Measurements from ENCODE around the gene ZNF451.
"Not testable (repeated sequence)": the region's sequence is repeated elsewhere in the genome, so short reads cannot be mapped to it uniquely, and the experiment has no call there.

Gene ZNF451

GRCh38 chr6:57089687-57090457 is at the start of gene ZNF451:
Gene ZNF451 (plus strand): TSS chr6:57090188. CDS start chr6:57090254, 66 bp downstream.
- DNase-seq, result peak; percentile 94

- not testable (repeated sequence) for DNase-seq
Measured at GRCh38 chr6:57044061-57044460, 45.9 kb upstream of the ZNF451 start.

GRCh38 chr6:57044568-57044967 is 45.4 kb upstream of the ZNF451 start:
- DNase-seq, result no peak

- peak; percentile 64 for DNase-seq
Measured at GRCh38 chr6:57046332-57047256, 43.4 kb upstream of the ZNF451 start, which contains the start of gene KIAA1586. Gene KIAA1586 (plus strand): TSS chr6:57046693. CDS start chr6:57046756, 63 bp downstream.

- not testable (repeated sequence) for DNase-seq
Measured at GRCh38 chr6:57047257-57047585, 42.8 kb upstream of the ZNF451 start.

- DNase-seq, result not testable (repeated sequence)
Measured at GRCh38 chr6:57047859-57048258, 42.1 kb upstream of the ZNF451 start.

GRCh38 chr6:57048577-57048976 is 41.4 kb upstream of the ZNF451 start:
- no peak for DNase-seq

GRCh38 chr6:57063847-57064246 is 26.1 kb upstream of the ZNF451 start:
- no peak for DNase-seq

GRCh38 chr6:57064809-57065208 is 25.2 kb upstream of the ZNF451 start:
- no peak for DNase-seq

GRCh38 chr6:57068061-57068460 is 21.9 kb upstream of the ZNF451 start:
- no peak for DNase-seq

GRCh38 chr6:57069228-57069627 is 20.8 kb upstream of the ZNF451 start:
- no peak for DNase-seq

GRCh38 chr6:57069920-57070331 is 20.1 kb upstream of the ZNF451 start:
- no peak for DNase-seq

- no peak for DNase-seq
Measured at GRCh38 chr6:57072108-57072507, 17.9 kb upstream of the ZNF451 start.

- no peak for DNase-seq
Measured at GRCh38 chr6:57074383-57074782, 15.6 kb upstream of the ZNF451 start.

GRCh38 chr6:57075092-57075491 is 14.9 kb upstream of the ZNF451 start:
- no peak for DNase-seq

- no peak for DNase-seq
Measured at GRCh38 chr6:57078531-57079207, 11.3 kb upstream of the ZNF451 start.

GRCh38 chr6:57085471-57085870 is 4.5 kb upstream of the ZNF451 start:
- no peak for DNase-seq

- DNase-seq, result no peak
Measured at GRCh38 chr6:57086843-57087242, 3.1 kb upstream of the ZNF451 start.

- DNase-seq, result no peak
Measured at GRCh38 chr6:57087916-57088315, 2.1 kb upstream of the ZNF451 start.

GRCh38 chr6:57089265-57089664 is 723 bp upstream of the ZNF451 start:
- no peak for DNase-seq

GRCh38 chr6:57090458-57091067 is 575 bp downstream of the ZNF451 start:
- DNase-seq, result not testable (repeated sequence)

GRCh38 chr6:57091375-57091774 is 1.4 kb downstream of the ZNF451 start:
- not testable (repeated sequence) for DNase-seq

GRCh38 chr6:57094689-57095088 is 4.7 kb downstream of the ZNF451 start:
- no peak for DNase-seq
